ENCODE results near the gene GOLGA8K.
"Not testable (repeated sequence)": the region's sequence is repeated elsewhere in the genome, so short reads cannot be mapped to it uniquely, and the experiment has no call there.

Gene GOLGA8K

GRCh38 chr15:32403192-32403591 is at the start of gene GOLGA8K:
Gene GOLGA8K (minus strand): TSS chr15:32403292. CDS start chr15:32403194, 98 bp downstream.
- not testable (repeated sequence) for DNase-seq

GRCh38 chr15:32440445-32440977 is 37.4 kb upstream of the GOLGA8K start:
- DNase-seq, result not testable (repeated sequence)

- DNase-seq, result not testable (repeated sequence)
Observed at GRCh38 chr15:32434102-32434963, 31.2 kb upstream of the GOLGA8K start.

- not testable (repeated sequence) for DNase-seq
Observed at GRCh38 chr15:32427635-32428034, 24.5 kb upstream of the GOLGA8K start.

- not testable (repeated sequence) for DNase-seq
Observed at GRCh38 chr15:32426511-32426910, 23.4 kb upstream of the GOLGA8K start.

GRCh38 chr15:32407903-32408302 is 4.8 kb upstream of the GOLGA8K start:
- DNase-seq, result not testable (repeated sequence)

- not testable (repeated sequence) for DNase-seq
Observed at GRCh38 chr15:32396522-32396921, 6.6 kb downstream of the GOLGA8K start.

GRCh38 chr15:32394745-32395144 is 8.3 kb downstream of the GOLGA8K start:
- DNase-seq, result not testable (repeated sequence)

- not testable (repeated sequence) for DNase-seq
Observed at GRCh38 chr15:32388050-32388648, 14.9 kb downstream of the GOLGA8K start.

- DNase-seq, result not testable (repeated sequence)
Observed at GRCh38 chr15:32385823-32386495, 17.1 kb downstream of the GOLGA8K start.

- DNase-seq, result not testable (repeated sequence)
Observed at GRCh38 chr15:32374185-32374584, 28.9 kb downstream of the GOLGA8K start.

- not testable (repeated sequence) for DNase-seq
Observed at GRCh38 chr15:32373707-32374106, 29.4 kb downstream of the GOLGA8K start.

- DNase-seq, result not testable (repeated sequence)
Observed at GRCh38 chr15:32372075-32372474, 31.0 kb downstream of the GOLGA8K start.

- not testable (repeated sequence) for DNase-seq
Observed at GRCh38 chr15:32370526-32370925, 32.6 kb downstream of the GOLGA8K start.

- DNase-seq, result not testable (repeated sequence)
Observed at GRCh38 chr15:32370064-32370463, 33.0 kb downstream of the GOLGA8K start.

- DNase-seq, result not testable (repeated sequence)
Observed at GRCh38 chr15:32366492-32366891, 36.6 kb downstream of the GOLGA8K start.

GRCh38 chr15:32365955-32366354 is 37.1 kb downstream of the GOLGA8K start:
- DNase-seq, result not testable (repeated sequence)

GRCh38 chr15:32364944-32365343 is 38.1 kb downstream of the GOLGA8K start:
- DNase-seq, result not testable (repeated sequence)

GRCh38 chr15:32363449-32363848 is 39.6 kb downstream of the GOLGA8K start:
- DNase-seq, result not testable (repeated sequence)

- not testable (repeated sequence) for DNase-seq
Observed at GRCh38 chr15:32361662-32362061, 41.4 kb downstream of the GOLGA8K start.

- DNase-seq, result not testable (repeated sequence)
Observed at GRCh38 chr15:32358462-32358861, 44.6 kb downstream of the GOLGA8K start.

GRCh38 chr15:32356909-32357308 is 46.2 kb downstream of the GOLGA8K start:
- DNase-seq, result not testable (repeated sequence)

- DNase-seq, result not testable (repeated sequence)
Observed at GRCh38 chr15:32352748-32353147, 50.3 kb downstream of the GOLGA8K start.
